ENCODE measurements around the gene HPCAL1.
A peak's percentile ranks its signal among the peaks of the same experiment; 100 is the strongest.
"Not testable (repeated sequence)": the region's sequence is repeated elsewhere in the genome, so short reads cannot be mapped to it uniquely, and the experiment has no call there.

HPCAL1 gene

GRCh38 chr2:10302479-10303180 is at the start of gene HPCAL1:
Gene HPCAL1 (plus strand): TSS chr2:10302904. CDS start chr2:10419758, 116,854 bp downstream.
- intact Hi-C loops (cut with DNase I), result loop anchor here (10.0 kb wide), 1 partner anchor 178 kb away; the partner anchor contains the start of gene RRM2
- DNase-seq, result peak; percentile 49 to 93 (median 86)

DNA sequence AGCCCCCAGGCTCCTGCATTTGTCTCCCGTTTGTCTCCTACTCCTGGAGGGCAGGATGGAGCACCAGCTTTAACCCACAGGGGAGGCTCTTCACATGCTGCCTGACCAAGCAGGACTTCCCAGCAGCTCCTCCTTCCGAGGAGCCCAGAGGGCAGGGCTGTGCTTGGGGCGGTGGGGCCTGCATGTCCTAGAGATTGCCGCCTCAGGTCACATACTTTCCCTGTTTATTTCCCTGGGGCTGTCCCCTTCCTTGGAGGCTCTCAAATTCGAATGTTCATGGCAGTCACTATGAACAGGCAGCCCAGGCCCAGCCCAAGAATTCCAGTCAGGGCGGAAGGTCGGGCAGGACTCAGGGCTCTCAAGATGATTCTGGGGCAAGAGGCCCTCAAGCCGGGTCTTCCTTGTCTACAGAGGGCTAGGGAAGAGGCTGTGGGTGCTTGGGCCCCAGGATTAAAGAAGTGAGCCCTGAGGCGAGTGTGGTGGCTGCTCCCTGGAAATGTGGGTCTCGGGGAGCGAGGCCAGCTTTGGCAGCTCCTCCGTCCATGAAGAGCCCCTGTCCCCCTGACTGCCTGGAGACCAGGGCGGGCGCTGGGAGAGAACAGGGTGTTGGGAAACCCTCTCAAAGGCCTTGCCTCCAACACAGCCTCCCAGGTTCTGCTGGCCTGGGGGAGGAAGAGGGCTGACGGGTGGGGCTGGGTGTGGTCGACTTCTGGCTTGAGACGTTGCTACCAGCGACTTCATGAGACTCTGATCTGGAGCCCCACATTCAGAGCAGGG is 48.9 kb upstream of the HPCAL1 start:
- DNase-seq, result no peak
- intact Hi-C loops (cut with DNase I), result no loop called here

DNA sequence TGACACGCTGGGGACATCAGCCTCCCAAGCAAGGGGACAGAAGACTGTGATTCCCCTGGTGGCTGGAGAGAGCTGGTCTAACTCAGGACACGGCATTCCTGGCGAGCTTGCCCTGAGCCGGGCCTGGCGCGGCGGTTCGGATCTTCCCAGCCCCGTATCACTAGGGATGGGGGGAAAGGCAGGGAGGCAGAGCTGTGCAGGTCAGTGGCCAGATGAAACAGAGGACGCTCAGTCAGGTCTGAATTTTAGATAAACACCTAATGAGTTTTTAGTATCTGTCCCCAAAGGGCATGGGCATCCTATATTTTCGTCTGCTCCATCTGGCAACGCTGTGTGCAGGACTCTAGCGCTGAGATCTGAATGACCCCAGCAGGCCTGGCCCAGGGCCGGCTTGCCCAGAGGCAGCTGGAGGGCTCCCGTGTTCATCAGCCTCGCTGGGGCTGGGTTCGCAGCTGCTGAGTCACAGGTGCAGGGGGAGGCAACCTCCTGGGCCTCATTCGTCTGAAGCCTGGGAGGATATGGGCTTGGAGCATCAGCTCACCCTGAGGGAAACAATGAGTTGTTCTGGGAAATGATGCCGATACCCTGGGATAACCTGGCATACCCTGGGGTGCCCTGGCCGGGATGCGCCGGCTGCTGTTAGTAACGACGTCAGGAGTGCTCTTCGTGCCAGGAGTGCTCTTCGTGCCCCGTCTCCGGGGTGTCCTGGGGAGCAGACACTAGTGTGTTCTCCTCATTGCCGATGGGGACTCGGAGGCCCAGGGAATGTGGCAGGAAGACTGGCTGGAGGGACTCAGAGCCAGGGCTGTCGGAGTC is 48.1 kb upstream of the HPCAL1 start:
- intact Hi-C loops (cut with DNase I), result no loop called here
- no peak for DNase-seq

- DNase-seq, result no peak
- intact Hi-C loops (cut with DNase I), result no loop called here
These were observed 47.3 kb upstream of the HPCAL1 start for GRCh38 chr2:10255189-10256030.

- intact Hi-C loops (cut with DNase I), result no loop called here
- DNase-seq, result no peak
These were observed 46.6 kb upstream of the HPCAL1 start for GRCh38 chr2:10256031-10256514.

- no peak for DNase-seq
- intact Hi-C loops (cut with DNase I), result no loop called here
These were observed 46.1 kb upstream of the HPCAL1 start for GRCh38 chr2:10256515-10257031.

DNA sequence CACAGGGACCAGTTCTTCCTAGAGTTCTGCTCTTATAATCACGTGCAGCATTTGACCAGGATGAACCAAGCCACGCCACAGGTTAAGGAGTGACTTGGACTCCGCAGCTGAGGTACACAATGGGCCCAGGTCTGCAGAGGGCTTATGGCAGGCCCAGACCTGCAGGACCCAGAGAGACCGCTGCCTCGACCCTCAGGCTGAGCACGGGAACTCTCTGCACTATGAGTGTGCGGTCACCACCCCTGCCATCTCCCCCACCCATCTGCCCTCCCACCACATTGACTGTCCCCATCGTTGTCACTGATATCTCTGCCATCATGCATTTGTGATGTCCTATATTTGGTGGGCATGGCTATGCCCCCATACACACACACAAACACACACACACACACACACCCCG is 45.7 kb upstream of the HPCAL1 start:
- intact Hi-C loops (cut with DNase I), result no loop called here

DNA sequence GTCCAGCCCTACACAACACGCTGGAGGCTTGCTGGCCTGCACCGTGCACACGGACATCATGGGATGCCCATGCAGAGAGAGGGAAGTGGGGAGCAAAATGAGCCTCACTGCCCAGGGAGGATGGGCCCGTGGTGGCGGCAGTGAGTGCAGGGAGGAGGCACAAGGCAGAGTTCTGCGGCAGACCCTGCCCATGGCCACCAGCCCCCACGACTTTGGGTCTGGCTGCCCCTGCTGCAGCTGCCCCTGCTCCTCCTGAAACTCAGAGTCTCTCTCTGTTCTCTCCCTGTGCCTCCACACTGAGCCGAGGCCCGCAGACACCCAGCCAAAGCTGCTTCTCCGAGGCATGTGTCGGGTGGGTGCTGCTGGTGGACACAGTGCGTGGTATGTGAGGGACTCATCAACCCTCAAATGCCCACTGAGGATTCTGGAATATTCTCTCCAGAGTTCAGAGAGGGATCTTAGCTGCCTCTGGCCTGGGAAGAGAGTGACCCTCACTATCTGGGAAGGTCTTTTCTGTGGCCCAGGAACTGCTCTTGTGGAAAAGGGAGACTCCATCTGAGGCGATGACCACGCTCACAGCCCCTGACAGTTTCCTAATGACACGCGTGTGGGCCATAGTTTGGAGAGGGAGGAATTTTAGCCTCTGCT is 45.1 kb upstream of the HPCAL1 start:
- intact Hi-C loops (cut with DNase I), result no loop called here
- DNase-seq, result no peak

More for the DNA sequence above, 45.7 kb upstream of the HPCAL1 start:
- no peak for DNase-seq

DNA sequence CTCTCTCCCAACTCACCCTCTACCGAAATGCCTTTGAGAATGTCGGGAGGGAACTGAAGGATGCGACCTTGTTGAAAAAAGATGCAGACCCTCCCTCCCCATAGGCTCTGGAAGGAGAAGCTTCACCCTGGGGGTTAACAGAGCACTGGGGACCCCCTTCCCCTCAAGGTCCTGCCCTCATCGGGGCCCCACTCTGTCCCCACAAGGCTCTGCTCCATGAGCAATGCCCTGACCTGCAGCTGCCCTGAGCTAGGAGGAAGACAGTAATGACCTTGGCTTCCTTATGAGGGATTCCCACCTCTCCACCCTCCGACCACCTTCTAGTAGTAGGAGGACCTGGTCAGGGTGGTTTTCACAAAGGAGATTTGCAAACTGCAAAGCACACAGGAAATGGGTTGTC is 44.4 kb upstream of the HPCAL1 start:
- no peak for DNase-seq

DNA sequence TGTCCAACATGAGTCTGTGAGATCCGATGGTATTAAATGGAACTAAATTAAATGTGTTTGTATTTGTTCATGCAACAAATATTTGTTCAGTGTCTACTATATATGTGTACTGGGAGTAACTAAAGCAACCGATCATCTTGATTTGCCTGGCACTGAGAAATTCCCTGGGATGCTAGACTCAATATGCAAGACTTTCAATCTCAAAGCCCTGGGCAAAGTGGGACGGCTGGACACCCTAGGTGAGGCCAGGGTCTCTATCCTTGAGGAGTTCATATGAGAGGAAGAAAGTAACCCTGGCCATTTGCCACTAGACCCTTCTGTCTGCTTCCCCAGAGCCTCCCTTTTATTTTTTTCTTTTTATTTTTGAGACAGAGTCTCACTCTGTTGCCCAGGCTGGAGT is 44.0 kb upstream of the HPCAL1 start:
- no peak for DNase-seq

More for the DNA sequence above, 44.4 kb upstream of the HPCAL1 start:
- intact Hi-C loops (cut with DNase I), result no loop called here

DNA sequence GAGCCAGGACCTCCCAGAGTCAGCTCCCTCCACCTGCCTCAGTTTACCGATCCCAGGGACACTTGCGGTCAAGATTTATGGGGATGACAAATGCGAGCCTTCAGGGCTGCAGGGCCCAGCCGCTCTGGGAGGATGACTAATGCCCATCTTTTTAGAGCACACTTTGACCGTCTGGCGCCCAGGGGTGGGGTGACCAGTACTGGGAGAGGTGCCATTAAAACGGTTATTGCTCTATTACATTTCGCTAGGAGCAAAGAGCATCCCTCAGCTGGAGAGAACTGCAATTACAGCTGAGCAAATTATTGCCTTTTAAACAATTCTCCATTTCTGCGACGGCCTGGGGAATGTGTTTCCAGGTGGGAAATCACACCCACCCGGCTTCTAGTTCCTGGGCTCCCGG is 42.6 kb upstream of the HPCAL1 start:
- DNase-seq, result no peak
- intact Hi-C loops (cut with DNase I), result no loop called here

More for the DNA sequence above, 44.0 kb upstream of the HPCAL1 start:
- intact Hi-C loops (cut with DNase I), result no loop called here

- intact Hi-C loops (cut with DNase I); DNase-seq: not testable (repeated sequence)
These were observed 39.2 kb upstream of the HPCAL1 start for GRCh38 chr2:10263526-10263925.

GRCh38 chr2:10264506-10265328 is 38.0 kb upstream of the HPCAL1 start:
- intact Hi-C loops (cut with DNase I), result no loop called here
- no peak for DNase-seq

DNA sequence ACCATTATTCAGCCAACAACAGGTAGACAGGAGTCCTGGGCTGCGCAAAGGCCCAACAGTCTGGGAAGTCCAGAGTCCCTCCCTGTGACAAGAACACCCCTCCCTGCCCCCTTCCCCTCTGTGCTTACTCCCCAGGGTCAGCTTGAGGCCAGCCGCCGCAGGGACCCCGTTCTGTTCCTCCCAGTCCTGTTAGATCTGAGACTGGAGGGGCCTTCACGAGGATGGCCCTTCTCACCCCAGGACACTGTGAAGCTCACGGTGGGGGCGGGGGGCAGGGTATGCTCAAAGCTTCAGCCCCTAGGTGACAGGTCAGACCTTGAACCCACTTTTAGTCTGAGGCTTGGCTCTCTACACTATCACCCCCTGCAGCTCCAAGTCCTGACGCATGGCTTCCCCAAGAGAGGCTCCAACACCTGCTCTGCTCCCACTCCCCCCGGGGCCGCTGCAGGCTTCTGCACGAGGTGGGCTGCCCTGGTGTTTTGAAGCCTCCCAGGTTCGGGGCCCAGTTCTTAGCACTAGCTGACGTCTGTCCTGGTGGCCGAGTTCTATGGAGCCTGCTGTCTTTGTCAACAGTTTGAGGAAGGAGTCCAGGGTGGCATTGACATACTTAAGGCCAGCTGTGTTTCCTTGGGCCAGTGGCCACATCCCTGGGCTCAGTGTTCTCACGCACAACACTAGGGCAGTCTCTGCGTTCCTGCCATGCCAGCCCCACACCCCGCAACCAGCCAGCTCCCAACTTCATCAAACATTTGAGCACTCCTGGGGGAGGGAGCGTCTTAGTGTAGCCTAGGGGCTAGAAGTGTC is 37.2 kb upstream of the HPCAL1 start:
- intact Hi-C loops (cut with DNase I), result no loop called here

DNA sequence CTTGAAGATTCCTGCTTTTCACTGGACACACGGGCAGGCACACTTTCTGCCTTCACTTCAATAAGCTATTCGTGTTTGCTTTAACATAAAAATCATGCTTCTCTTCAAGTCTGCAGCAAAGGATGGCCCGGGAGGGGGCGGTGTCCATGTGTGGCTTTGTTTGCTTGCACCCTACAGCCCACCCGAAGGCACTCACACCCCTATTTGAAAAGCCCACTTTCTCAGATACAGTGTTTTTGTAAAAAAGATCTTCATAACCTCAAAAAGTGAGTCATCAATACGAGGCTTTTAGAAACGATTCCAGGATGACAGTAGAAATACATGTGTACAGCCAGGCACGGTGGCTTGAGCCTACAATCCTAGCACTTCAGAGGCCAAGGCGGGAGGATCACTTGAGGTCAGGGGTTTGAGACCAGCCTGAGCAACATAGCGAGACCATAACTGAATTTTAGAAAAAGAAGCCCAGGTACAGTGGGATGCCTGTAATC is 36.5 kb upstream of the HPCAL1 start:
- peak in 1 of 42 donors; percentile 10 for DNase-seq
- intact Hi-C loops (cut with DNase I), result no loop called here

More for the DNA sequence above, 37.2 kb upstream of the HPCAL1 start:
- no peak for DNase-seq

DNA sequence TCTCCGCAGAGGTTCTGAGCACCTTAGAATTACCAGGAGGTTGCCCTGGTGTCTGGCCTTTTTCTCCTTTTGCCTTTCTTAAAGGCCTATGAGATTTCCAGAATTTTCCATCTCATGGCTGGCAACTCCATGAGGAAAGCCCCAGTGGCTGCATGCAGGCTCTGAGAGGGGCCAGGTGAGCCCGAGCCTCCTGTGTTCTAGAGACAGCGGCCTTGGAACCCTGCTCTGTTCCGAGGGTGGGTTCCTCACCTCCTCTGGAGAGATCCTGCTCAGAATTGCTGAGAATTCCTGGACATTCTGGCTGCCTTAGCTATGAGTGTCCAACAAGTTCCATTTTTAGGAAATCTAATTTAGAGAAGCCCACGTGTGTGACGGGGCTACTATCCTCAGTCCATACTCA is 35.7 kb upstream of the HPCAL1 start:
- peak in 6 of 42 donors; percentile 1 to 16 (median 8) for DNase-seq
- intact Hi-C loops (cut with DNase I), result no loop called here

Data from head of caudate nucleus (tissue), 42 donors.